Epidermal melanocyte (primary cell): ENCODE results near the gene GCN1.
"Not testable (repeated sequence)": the region's sequence is repeated elsewhere in the genome, so short reads cannot be mapped to it uniquely, and the experiment has no call there.

ENCODE experiments used
- DNase-seq: peaks from one replicate; pipeline ENCODE4 v3.0.0; 2011; ENCODE audit warnings: low spot score; ENCODE audit not compliant: insufficient read length

GCN1 gene

GRCh38 chr12:120194534-120195395 is at the start of gene GCN1:
Gene GCN1 (minus strand): TSS chr12:120194715. CDS start chr12:120194697, 18 bp downstream.
- peak; percentile 65 for DNase-seq

- DNase-seq = no peak
Measured at GRCh38 chr12:120242971-120243699, 48.6 kb upstream of the GCN1 start.

GRCh38 chr12:120242275-120242799 is 47.8 kb upstream of the GCN1 start:
- DNase-seq = no peak

- DNase-seq = peak; percentile 11
Measured at GRCh38 chr12:120241561-120242274, 47.2 kb upstream of the GCN1 start.

- no peak for DNase-seq
Measured at GRCh38 chr12:120240495-120240833, 45.9 kb upstream of the GCN1 start.

- peak; percentile 1 for DNase-seq
Measured at GRCh38 chr12:120239776-120240494, 45.4 kb upstream of the GCN1 start.

- no peak for DNase-seq
Measured at GRCh38 chr12:120238839-120239445, 44.4 kb upstream of the GCN1 start.

- no peak for DNase-seq
Measured at GRCh38 chr12:120238217-120238616, 43.7 kb upstream of the GCN1 start.

GRCh38 chr12:120237360-120238171 is 43.1 kb upstream of the GCN1 start:
- peak; percentile 80 for DNase-seq

GRCh38 chr12:120236809-120237208 is 42.3 kb upstream of the GCN1 start:
- DNase-seq = not testable (repeated sequence)

- DNase-seq = peak; percentile 5
Measured at GRCh38 chr12:120235369-120236323, 41.1 kb upstream of the GCN1 start.

- DNase-seq = peak; percentile 52
Measured at GRCh38 chr12:120234643-120235368, 40.3 kb upstream of the GCN1 start.

- DNase-seq = no peak
Measured at GRCh38 chr12:120231316-120232011, 36.9 kb upstream of the GCN1 start.

GRCh38 chr12:120230974-120231315 is 36.4 kb upstream of the GCN1 start:
- no peak for DNase-seq

GRCh38 chr12:120230326-120230973 is 35.9 kb upstream of the GCN1 start:
- DNase-seq = no peak

- DNase-seq = no peak
Measured at GRCh38 chr12:120229487-120230325, 35.2 kb upstream of the GCN1 start.
